ENCODE data around the gene HCRT.

DNA sequence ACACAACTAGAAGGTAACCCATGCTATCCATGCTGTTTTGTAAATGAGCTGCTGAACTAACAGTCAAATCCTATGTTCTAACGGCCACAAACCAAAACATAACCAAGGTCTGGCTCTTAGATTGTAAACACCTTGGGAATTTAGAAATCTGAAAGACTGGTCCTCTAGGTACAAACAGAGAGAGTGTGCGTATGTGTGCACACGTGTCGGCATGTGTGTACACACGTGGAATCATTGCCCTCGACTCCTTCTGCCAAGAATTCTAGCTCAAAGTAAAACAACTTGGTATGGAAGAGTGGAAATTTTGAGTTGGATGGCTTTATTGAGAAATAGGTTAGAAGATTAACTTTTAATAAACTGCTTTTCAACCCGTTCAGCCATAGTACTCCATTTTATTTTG, 27.1 kb upstream of the HCRT start:
- TF ChIP-seq, protein P1, sequence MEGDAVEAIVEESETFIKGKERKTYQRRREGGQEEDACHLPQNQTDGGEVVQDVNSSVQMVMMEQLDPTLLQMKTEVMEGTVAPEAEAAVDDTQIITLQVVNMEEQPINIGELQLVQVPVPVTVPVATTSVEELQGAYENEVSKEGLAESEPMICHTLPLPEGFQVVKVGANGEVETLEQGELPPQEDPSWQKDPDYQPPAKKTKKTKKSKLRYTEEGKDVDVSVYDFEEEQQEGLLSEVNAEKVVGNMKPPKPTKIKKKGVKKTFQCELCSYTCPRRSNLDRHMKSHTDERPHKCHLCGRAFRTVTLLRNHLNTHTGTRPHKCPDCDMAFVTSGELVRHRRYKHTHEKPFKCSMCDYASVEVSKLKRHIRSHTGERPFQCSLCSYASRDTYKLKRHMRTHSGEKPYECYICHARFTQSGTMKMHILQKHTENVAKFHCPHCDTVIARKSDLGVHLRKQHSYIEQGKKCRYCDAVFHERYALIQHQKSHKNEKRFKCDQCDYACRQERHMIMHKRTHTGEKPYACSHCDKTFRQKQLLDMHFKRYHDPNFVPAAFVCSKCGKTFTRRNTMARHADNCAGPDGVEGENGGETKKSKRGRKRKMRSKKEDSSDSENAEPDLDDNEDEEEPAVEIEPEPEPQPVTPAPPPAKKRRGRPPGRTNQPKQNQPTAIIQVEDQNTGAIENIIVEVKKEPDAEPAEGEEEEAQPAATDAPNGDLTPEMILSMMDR (conservative IDR thresholded peaks at IDR 0.05; ENCODE audit: low read depth, low read length): no peak
- TF ChIP-seq RAD21 (IDR thresholded peaks at IDR 0.05; ENCODE audit: low read length) (no peak), BHLHE40 (IDR thresholded peaks at IDR 0.05; ENCODE audit: low read depth, low read length) (no peak)
- TF ChIP-seq, protein P2, sequence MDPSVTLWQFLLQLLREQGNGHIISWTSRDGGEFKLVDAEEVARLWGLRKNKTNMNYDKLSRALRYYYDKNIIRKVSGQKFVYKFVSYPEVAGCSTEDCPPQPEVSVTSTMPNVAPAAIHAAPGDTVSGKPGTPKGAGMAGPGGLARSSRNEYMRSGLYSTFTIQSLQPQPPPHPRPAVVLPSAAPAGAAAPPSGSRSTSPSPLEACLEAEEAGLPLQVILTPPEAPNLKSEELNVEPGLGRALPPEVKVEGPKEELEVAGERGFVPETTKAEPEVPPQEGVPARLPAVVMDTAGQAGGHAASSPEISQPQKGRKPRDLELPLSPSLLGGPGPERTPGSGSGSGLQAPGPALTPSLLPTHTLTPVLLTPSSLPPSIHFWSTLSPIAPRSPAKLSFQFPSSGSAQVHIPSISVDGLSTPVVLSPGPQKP (IDR thresholded peaks at IDR 0.05; ENCODE audit: borderline replicate concordance, low read depth, low read length): no peak

All from IMR-90 (cell line).